HL-60 (cell line): ENCODE data around the gene GATA6.

Source experiments
- GABPA ChIP-seq: IDR thresholded peaks from 2 replicates; pipeline ENCODE4 v1.6.1; 2012; ENCODE audit warnings: low read depth
- POLR2AphosphoS5 ChIP-seq: IDR thresholded peaks from 2 replicates; pipeline ENCODE4 v1.6.1; 2012; ENCODE audit warnings: low read depth
- SPI1 ChIP-seq: IDR thresholded peaks from 2 replicates; pipeline ENCODE4 v1.6.1; 2012; ENCODE audit warnings: low read depth, mild to moderate bottlenecking, borderline replicate concordance
- TF ChIP-seq, protein P1 (sequence below): IDR thresholded peaks from one replicate; pipeline ENCODE4 v1.5.1; 2011; ENCODE audit warnings: low read length, control low read depth, inconsistent platforms; ENCODE audit not compliant: insufficient read depth
- TF ChIP-seq, protein P2 (sequence below): IDR thresholded peaks from 2 replicates; pipeline ENCODE4 v1.6.1; 2012; ENCODE audit warnings: low read depth; ENCODE audit not compliant: insufficient replicate concordance

DNA sequence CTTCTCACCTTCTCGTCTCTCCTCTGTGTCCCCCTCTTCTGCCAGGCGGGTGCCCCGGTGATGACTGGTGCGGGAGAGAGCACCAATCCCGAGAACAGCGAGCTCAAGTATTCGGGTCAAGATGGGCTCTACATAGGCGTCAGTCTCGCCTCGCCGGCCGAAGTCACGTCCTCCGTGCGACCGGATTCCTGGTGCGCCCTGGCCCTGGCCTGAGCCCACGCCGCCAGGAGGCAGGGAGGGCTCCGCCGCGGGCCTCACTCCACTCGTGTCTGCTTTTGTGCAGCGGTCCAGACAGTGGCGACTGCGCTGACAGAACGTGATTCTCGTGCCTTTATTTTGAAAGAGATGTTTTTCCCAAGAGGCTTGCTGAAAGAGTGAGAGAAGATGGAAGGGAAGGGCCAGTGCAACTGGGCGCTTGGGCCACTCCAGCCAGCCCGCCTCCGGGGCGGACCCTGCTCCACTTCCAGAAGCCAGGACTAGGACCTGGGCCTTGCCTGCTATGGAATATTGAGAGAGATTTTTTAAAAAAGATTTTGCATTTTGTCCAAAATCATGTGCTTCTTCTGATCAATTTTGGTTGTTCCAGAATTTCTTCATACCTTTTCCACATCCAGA lies 31.3 kb downstream of the GATA6 start:
- TF ChIP-seq, protein P1, sequence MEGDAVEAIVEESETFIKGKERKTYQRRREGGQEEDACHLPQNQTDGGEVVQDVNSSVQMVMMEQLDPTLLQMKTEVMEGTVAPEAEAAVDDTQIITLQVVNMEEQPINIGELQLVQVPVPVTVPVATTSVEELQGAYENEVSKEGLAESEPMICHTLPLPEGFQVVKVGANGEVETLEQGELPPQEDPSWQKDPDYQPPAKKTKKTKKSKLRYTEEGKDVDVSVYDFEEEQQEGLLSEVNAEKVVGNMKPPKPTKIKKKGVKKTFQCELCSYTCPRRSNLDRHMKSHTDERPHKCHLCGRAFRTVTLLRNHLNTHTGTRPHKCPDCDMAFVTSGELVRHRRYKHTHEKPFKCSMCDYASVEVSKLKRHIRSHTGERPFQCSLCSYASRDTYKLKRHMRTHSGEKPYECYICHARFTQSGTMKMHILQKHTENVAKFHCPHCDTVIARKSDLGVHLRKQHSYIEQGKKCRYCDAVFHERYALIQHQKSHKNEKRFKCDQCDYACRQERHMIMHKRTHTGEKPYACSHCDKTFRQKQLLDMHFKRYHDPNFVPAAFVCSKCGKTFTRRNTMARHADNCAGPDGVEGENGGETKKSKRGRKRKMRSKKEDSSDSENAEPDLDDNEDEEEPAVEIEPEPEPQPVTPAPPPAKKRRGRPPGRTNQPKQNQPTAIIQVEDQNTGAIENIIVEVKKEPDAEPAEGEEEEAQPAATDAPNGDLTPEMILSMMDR, result no peak
- TF ChIP-seq GABPA (no peak), POLR2AphosphoS5 (no peak), SPI1 (no peak)
- TF ChIP-seq, protein P2, sequence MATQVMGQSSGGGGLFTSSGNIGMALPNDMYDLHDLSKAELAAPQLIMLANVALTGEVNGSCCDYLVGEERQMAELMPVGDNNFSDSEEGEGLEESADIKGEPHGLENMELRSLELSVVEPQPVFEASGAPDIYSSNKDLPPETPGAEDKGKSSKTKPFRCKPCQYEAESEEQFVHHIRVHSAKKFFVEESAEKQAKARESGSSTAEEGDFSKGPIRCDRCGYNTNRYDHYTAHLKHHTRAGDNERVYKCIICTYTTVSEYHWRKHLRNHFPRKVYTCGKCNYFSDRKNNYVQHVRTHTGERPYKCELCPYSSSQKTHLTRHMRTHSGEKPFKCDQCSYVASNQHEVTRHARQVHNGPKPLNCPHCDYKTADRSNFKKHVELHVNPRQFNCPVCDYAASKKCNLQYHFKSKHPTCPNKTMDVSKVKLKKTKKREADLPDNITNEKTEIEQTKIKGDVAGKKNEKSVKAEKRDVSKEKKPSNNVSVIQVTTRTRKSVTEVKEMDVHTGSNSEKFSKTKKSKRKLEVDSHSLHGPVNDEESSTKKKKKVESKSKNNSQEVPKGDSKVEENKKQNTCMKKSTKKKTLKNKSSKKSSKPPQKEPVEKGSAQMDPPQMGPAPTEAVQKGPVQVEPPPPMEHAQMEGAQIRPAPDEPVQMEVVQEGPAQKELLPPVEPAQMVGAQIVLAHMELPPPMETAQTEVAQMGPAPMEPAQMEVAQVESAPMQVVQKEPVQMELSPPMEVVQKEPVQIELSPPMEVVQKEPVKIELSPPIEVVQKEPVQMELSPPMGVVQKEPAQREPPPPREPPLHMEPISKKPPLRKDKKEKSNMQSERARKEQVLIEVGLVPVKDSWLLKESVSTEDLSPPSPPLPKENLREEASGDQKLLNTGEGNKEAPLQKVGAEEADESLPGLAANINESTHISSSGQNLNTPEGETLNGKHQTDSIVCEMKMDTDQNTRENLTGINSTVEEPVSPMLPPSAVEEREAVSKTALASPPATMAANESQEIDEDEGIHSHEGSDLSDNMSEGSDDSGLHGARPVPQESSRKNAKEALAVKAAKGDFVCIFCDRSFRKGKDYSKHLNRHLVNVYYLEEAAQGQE, result no peak
